Measurements from ENCODE around the gene DNASE1L2.
"Not testable (repeated sequence)": the region's sequence is repeated elsewhere in the genome, so short reads cannot be mapped to it uniquely, and the experiment has no call there.

The DNASE1L2 gene

DNA sequence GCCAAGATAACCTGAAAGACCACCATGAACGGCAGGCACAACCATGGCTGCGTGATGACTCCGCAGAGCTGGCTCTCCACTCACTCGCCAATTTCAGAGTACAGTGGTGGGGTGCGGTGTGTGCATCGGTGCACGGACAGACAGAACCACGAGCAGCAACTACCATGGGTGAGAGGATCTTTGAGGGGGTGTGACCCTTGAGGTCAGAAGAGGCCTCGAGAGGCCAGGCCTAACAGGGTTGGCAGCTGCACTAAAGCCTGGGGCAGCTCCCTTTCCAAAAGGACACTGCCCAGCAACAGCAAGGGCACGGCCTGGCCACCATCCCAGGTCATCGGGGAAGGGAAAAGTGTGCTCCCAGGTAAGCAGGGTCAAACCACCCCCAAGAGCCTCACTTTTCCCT is 17.0 kb downstream of the DNASE1L2 start:
- peaks cover 19% of the 10 kb centered on the region; the same call in 1 of the 2 replicates for H3K79me2 ChIP-seq (ENCODE audit: insufficient read depth, low read length)
- TF ChIP-seq, protein P1, sequence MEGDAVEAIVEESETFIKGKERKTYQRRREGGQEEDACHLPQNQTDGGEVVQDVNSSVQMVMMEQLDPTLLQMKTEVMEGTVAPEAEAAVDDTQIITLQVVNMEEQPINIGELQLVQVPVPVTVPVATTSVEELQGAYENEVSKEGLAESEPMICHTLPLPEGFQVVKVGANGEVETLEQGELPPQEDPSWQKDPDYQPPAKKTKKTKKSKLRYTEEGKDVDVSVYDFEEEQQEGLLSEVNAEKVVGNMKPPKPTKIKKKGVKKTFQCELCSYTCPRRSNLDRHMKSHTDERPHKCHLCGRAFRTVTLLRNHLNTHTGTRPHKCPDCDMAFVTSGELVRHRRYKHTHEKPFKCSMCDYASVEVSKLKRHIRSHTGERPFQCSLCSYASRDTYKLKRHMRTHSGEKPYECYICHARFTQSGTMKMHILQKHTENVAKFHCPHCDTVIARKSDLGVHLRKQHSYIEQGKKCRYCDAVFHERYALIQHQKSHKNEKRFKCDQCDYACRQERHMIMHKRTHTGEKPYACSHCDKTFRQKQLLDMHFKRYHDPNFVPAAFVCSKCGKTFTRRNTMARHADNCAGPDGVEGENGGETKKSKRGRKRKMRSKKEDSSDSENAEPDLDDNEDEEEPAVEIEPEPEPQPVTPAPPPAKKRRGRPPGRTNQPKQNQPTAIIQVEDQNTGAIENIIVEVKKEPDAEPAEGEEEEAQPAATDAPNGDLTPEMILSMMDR (conservative IDR thresholded peaks at IDR 0.05; ENCODE audit: low read length) = no peak
- TF ChIP-seq EZH2phosphoT487 (IDR thresholded peaks at IDR 0.05; ENCODE audit: borderline replicate concordance) = no peak
- H4K20me1 ChIP-seq (ENCODE audit: insufficient read depth, low read length, poor library complexity, severe bottlenecking) = peaks cover 4% of the 10 kb centered on the region
- no peak overlapping the region for H2AFZ ChIP-seq (ENCODE audit: low read length)
- no peaks in the 10 kb centered on the region for H3K27me3 ChIP-seq (ENCODE audit: insufficient read depth, low read length, poor library complexity, severe bottlenecking)
- no peak overlapping the region for H3K4me3 ChIP-seq (ENCODE audit: low read length, poor library complexity, severe bottlenecking)
- no peaks in the 10 kb centered on the region for H3K9me3 ChIP-seq (ENCODE audit: insufficient read depth, low read depth, low read length)
- H3F3A ChIP-seq (ENCODE audit: low read depth) = peaks cover 6% of the 10 kb centered on the region; the same call in 1 of the 2 replicates
- H3K4me1 ChIP-seq (ENCODE audit: insufficient read depth, low read length, poor library complexity, severe bottlenecking) = no peaks in the 10 kb centered on the region
- H3K4me2 ChIP-seq (ENCODE audit: low read depth, low read length, poor library complexity, severe bottlenecking) = no peak overlapping the region
- H3K9me2 ChIP-seq (replicated peaks; ENCODE audit: low read depth, low read length) = no peaks in the 10 kb centered on the region
- H3K36me3 ChIP-seq (ENCODE audit: insufficient read depth, low read length) = peaks cover 36% of the 10 kb centered on the region; the same call in 1 of the 2 replicates
- no peak overlapping the region for H3K9ac ChIP-seq (ENCODE audit: low read depth, low read length, poor library complexity, severe bottlenecking)

DNA sequence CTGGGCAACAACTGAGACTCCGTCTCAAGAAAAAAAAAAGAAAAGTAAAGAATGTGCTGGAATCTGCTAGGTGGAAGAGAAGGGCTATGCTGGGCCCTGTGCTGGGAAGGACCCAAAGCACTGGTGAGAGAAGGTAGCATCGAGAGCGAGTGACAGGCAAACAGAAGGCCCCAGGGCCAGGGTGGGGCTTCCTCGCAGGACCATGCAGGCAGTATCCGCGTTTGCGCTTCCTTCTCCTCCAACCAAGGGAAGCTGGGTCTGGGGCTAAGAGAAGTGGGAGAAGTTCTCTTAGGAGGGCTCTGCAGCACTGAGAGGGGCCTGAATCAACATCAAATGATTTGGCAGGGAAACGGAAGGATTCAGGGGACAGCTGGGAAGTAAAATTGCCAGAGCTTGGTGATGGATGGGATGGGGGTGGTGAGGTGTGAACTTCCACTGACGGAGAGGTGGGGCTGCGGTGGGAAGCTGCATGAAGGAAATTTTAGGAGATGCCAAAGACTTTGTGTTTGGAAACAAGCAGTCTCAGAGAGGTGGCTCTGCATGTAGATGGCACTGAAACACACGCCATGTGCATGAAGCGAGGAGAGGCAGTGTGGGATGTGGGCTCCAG is 20.4 kb downstream of the DNASE1L2 start:
- no peak for TF ChIP-seq EZH2phosphoT487 (IDR thresholded peaks at IDR 0.05; ENCODE audit: borderline replicate concordance)
- TF ChIP-seq, protein P1 (conservative IDR thresholded peaks at IDR 0.05; ENCODE audit: low read length) = no peak
- Histone ChIP-seq H3K36me3 (ENCODE audit: insufficient read depth, low read length) (peaks cover 50% of the 10 kb centered on the region; the same call in 1 of the 2 replicates), H3K9me3 (ENCODE audit: insufficient read depth, low read depth, low read length) (no peaks in the 10 kb centered on the region), H3K79me2 (ENCODE audit: insufficient read depth, low read length) (peaks cover 25% of the 10 kb centered on the region; the same call in 1 of the 2 replicates), H3K4me2 (ENCODE audit: low read depth, low read length, poor library complexity, severe bottlenecking) (no peak overlapping the region), H3K4me1 (ENCODE audit: insufficient read depth, low read length, poor library complexity, severe bottlenecking) (no peaks in the 10 kb centered on the region), H3F3A (ENCODE audit: low read depth) (peaks cover 6% of the 10 kb centered on the region; the same call in 1 of the 2 replicates), H3K27me3 (ENCODE audit: insufficient read depth, low read length, poor library complexity, severe bottlenecking) (no peaks in the 10 kb centered on the region), H3K9me2 (replicated peaks; ENCODE audit: low read depth, low read length) (no peaks in the 10 kb centered on the region), H2AFZ (ENCODE audit: low read length) (no peak overlapping the region), H4K20me1 (ENCODE audit: insufficient read depth, low read length, poor library complexity, severe bottlenecking) (peaks cover 4% of the 10 kb centered on the region), H3K4me3 (ENCODE audit: low read length, poor library complexity, severe bottlenecking) (no peak overlapping the region), H3K9ac (ENCODE audit: low read depth, low read length, poor library complexity, severe bottlenecking) (no peak overlapping the region)

DNA sequence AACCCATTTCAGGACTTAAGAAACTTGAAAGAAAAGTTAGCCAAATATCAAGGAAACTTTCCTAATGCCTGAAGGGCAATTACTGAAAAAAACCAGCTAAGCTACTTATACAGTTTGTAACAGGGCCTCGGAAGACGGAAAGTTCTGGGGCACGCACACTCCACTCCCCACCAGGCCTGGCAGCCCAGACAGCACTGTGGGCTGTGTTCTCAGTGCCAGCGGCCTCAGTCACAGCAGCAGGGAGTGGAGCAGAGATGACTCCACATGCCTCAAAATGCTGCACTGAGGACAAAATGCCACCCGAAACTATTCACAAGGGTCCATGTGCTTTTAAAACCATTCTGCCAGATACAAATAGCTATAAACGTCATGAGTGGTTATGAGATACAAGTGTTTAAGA is 21.5 kb downstream of the DNASE1L2 start:
- Histone ChIP-seq H3K9me3 (ENCODE audit: insufficient read depth, low read depth, low read length) (no peaks in the 10 kb centered on the region), H3K9ac (ENCODE audit: low read depth, low read length, poor library complexity, severe bottlenecking) (no peak overlapping the region), H2AFZ (ENCODE audit: low read length) (no peak overlapping the region), H3K27me3 (ENCODE audit: insufficient read depth, low read length, poor library complexity, severe bottlenecking) (no peaks in the 10 kb centered on the region), H3F3A (ENCODE audit: low read depth) (no peaks in the 10 kb centered on the region), H4K20me1 (ENCODE audit: insufficient read depth, low read length, poor library complexity, severe bottlenecking) (no peaks in the 10 kb centered on the region), H3K79me2 (ENCODE audit: insufficient read depth, low read length) (peaks cover 35% of the 10 kb centered on the region; the same call in 1 of the 2 replicates), H3K4me2 (ENCODE audit: low read depth, low read length, poor library complexity, severe bottlenecking) (no peak overlapping the region), H3K9me2 (replicated peaks; ENCODE audit: low read depth, low read length) (no peaks in the 10 kb centered on the region), H3K4me3 (ENCODE audit: low read length, poor library complexity, severe bottlenecking) (no peak overlapping the region), H3K4me1 (ENCODE audit: insufficient read depth, low read length, poor library complexity, severe bottlenecking) (no peaks in the 10 kb centered on the region), H3K36me3 (ENCODE audit: insufficient read depth, low read length) (peaks cover 61% of the 10 kb centered on the region; the same call in 1 of the 2 replicates)
- TF ChIP-seq, protein P1 (conservative IDR thresholded peaks at IDR 0.05; ENCODE audit: low read length) = no peak
- no peak for TF ChIP-seq EZH2phosphoT487 (IDR thresholded peaks at IDR 0.05; ENCODE audit: borderline replicate concordance)

DNA sequence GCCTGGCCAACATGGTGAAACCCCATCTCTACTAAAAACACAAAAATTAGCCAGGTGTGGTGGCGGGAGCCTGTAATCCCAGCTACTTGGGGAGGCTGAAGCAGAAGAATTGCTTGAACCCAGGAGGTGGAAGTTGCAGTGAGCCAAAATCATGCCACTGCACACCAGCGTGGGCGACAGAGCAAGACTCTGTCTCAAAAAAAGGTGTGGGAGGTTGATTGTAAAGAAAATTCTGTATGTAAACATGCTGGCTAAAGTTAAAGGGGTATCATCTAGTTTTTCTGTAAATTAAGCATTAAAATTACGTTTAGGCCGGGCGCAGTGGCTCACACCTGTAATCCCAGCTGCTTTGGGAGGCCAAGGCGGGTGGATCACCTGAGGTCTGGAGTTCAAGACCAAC is 22.3 kb downstream of the DNASE1L2 start:
- not testable (repeated sequence) for H3K4me1 ChIP-seq (ENCODE audit: insufficient read depth, low read length, poor library complexity, severe bottlenecking); H4K20me1 ChIP-seq (ENCODE audit: insufficient read depth, low read length, poor library complexity, severe bottlenecking); H3K9me2 ChIP-seq (replicated peaks; ENCODE audit: low read depth, low read length); H3K4me3 ChIP-seq (ENCODE audit: low read length, poor library complexity, severe bottlenecking); H3K9me3 ChIP-seq (ENCODE audit: insufficient read depth, low read depth, low read length); H3K27me3 ChIP-seq (ENCODE audit: insufficient read depth, low read length, poor library complexity, severe bottlenecking); H2AFZ ChIP-seq (ENCODE audit: low read length); H3K9ac ChIP-seq (ENCODE audit: low read depth, low read length, poor library complexity, severe bottlenecking); H3F3A ChIP-seq (ENCODE audit: low read depth); H3K4me2 ChIP-seq (ENCODE audit: low read depth, low read length, poor library complexity, severe bottlenecking)
- H3K36me3 ChIP-seq (ENCODE audit: insufficient read depth, low read length) = peaks cover 67% of the 10 kb centered on the region; the same call in 1 of the 2 replicates
- H3K79me2 ChIP-seq (ENCODE audit: insufficient read depth, low read length) = peaks cover 42% of the 10 kb centered on the region
